ENCODE measurements around the gene TMEM14A.

Gene TMEM14A

DNA sequence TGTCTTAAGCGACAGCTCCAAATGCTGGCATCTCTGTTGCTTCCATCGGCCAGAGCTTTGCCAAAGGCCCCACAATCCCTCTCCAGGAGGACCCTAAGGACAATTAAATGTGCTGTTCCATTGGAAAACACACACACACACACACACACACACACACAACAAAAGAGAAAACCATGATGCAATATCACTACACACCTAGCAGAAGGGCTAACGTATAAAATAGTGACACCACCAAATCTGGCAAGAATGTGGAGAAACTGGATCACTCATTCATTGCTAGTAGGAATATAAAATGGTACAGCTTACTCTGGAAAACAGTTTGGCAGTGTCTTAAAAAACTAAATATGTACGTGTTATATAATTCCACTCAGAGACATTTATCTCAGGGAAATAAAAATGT, 13.0 kb upstream of the TMEM14A start:
- H3K4me3 ChIP-seq (ENCODE audit: low read length) = no peak overlapping the region

DNA sequence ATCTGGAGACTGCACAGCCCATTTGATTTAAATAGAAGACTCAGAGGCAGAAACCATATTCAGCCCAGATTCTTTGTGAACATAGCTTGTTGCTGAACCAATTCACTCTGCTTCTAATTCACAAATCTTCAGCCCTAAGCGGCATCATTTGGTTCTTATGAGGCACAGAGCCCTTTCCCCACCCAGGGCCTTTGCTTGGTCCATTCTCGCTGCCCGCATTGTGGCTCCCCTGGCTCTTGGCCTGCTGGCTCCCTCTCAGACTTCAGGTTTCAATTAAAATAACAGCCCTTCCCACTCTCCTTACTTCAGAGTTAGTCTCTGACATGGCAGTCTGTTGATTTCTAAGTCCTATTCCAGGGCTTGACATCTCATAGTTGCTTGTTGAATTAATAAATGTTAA, 9.4 kb upstream of the TMEM14A start:
- H3K9ac ChIP-seq (ENCODE audit: low read depth, low read length) = no peak overlapping the region
- H3K4me3 ChIP-seq (ENCODE audit: low read length) = no peak overlapping the region
- no peaks in the 10 kb centered on the region for H3K27me3 ChIP-seq (ENCODE audit: control insufficient read depth, insufficient read depth, low read length)
- H3K4me1 ChIP-seq (ENCODE audit: control insufficient read depth, insufficient read depth, low read length) = peaks cover 22% of the 10 kb centered on the region
- H3K9me3 ChIP-seq (replicated peaks; ENCODE audit: low read length) = no peaks in the 10 kb centered on the region
- H3K36me3 ChIP-seq (ENCODE audit: insufficient read depth, low read length) = no peaks in the 10 kb centered on the region
- no peak overlapping the region for H3K4me2 ChIP-seq (ENCODE audit: low read length)

More for the DNA sequence above, 13.0 kb upstream of the TMEM14A start:
- H3K27me3 ChIP-seq (ENCODE audit: control insufficient read depth, insufficient read depth, low read length) = no peaks in the 10 kb centered on the region
- H3K9me3 ChIP-seq (replicated peaks; ENCODE audit: low read length) = no peaks in the 10 kb centered on the region
- no peak overlapping the region for H3K9ac ChIP-seq (ENCODE audit: low read depth, low read length)
- no peaks in the 10 kb centered on the region for H3K36me3 ChIP-seq (ENCODE audit: insufficient read depth, low read length)
- no peak overlapping the region for H3K4me2 ChIP-seq (ENCODE audit: low read length)
- H3K4me1 ChIP-seq (ENCODE audit: control insufficient read depth, insufficient read depth, low read length) = no peaks in the 10 kb centered on the region

DNA sequence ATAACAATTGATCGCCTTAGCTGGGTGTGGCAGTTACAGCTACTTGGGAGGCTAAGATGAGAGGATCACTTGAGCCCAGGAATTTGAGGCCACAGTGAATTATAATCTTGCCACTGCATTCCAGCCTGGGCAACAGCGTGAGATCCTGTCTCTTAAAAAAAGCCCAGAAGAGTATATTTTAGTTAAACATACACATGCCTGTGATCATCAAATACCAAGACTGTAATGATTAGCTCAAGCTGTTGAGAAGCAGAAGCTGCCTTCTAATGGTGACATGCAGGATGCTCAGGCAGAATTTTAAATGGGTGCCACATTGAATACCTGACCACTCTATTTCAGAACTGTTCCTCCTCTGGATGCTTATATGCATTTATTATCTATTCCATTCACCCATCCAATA, 8.9 kb upstream of the TMEM14A start:
- no peak overlapping the region for H3K9ac ChIP-seq (ENCODE audit: low read depth, low read length)
- H3K4me2 ChIP-seq (ENCODE audit: low read length) = no peak overlapping the region
- H3K4me1 ChIP-seq (ENCODE audit: control insufficient read depth, insufficient read depth, low read length) = peaks cover 27% of the 10 kb centered on the region

DNA sequence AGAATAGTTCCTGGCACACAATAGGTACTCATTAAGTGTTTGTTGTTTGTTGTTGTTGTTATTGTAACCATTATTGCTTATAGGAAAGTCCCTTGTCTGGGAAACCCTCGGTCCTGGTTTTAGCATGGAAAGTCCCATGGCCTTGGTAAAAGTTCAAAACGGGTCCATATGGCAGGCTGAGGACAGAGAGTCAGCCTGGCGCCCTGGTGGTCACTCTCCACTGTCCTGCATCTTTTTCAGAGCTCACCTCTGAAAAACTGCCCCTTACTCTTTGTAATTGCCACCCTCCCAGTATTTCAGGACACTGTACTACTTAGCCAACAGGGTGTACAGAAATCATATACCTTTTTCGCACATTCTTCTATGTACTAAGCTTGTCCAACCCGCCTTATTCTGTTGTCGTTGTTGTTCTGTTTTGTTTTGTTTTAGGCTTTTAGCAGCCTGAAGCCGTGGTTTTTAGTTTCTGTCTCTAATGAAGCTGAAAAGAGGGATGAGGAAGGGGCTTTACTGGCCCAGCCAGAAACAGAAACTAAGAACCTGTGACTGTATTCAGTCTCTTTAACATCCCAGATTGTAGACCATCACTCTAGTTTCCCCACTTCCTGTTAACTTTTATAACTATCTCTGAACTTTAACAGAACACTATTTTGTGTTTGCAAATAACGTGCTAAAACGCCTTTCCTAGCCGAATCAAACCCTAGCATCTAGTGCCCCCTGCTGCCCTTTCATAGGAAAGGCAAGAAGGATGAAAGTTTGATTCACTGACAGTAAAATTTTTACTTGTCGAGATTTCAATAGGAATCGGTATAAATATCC, 7.6 kb upstream of the TMEM14A start:
- Histone ChIP-seq H3K36me3 (ENCODE audit: insufficient read depth, low read length) (peaks cover 16% of the 10 kb centered on the region), H3K4me2 (ENCODE audit: low read length) (peak overlapping the region; percentile 94), H3K9me3 (replicated peaks; ENCODE audit: low read length) (no peaks in the 10 kb centered on the region), H3K27me3 (ENCODE audit: control insufficient read depth, insufficient read depth, low read length) (no peaks in the 10 kb centered on the region), H3K4me1 (ENCODE audit: control insufficient read depth, insufficient read depth, low read length) (peaks cover 31% of the 10 kb centered on the region), H3K4me3 (ENCODE audit: low read length) (peak overlapping the region; percentile 88), H3K9ac (ENCODE audit: low read depth, low read length) (peak overlapping the region; percentile 80)

More for the DNA sequence above, 8.9 kb upstream of the TMEM14A start:
- Histone ChIP-seq H3K27me3 (ENCODE audit: control insufficient read depth, insufficient read depth, low read length) (no peaks in the 10 kb centered on the region), H3K9me3 (replicated peaks; ENCODE audit: low read length) (no peaks in the 10 kb centered on the region), H3K36me3 (ENCODE audit: insufficient read depth, low read length) (peaks cover 5% of the 10 kb centered on the region), H3K4me3 (ENCODE audit: low read length) (no peak overlapping the region)

DNA sequence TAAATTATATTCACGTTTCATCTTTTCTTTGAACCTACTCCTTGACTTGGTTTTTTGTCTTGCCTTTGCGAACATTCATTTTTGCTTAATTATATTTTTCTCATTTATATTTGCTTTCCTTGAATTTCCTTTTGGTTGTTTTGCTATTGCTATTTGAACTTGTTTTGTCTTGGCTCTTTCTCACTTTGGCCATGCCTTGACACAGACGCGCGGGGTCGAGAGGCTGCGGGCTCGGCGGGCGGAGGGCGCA, 7.1 kb upstream of the TMEM14A start:
- peak overlapping the region; percentile 88 for H3K4me3 ChIP-seq (ENCODE audit: low read length)
- H3K36me3 ChIP-seq (ENCODE audit: insufficient read depth, low read length) = peaks cover 16% of the 10 kb centered on the region
- H3K4me1 ChIP-seq (ENCODE audit: control insufficient read depth, insufficient read depth, low read length) = peaks cover 31% of the 10 kb centered on the region
- H3K4me2 ChIP-seq (ENCODE audit: low read length) = peak overlapping the region; percentile 94
- H3K9me3 ChIP-seq (replicated peaks; ENCODE audit: low read length) = no peaks in the 10 kb centered on the region
- no peaks in the 10 kb centered on the region for H3K27me3 ChIP-seq (ENCODE audit: control insufficient read depth, insufficient read depth, low read length)
- H3K9ac ChIP-seq (ENCODE audit: low read depth, low read length) = peak overlapping the region; percentile 80

DNA sequence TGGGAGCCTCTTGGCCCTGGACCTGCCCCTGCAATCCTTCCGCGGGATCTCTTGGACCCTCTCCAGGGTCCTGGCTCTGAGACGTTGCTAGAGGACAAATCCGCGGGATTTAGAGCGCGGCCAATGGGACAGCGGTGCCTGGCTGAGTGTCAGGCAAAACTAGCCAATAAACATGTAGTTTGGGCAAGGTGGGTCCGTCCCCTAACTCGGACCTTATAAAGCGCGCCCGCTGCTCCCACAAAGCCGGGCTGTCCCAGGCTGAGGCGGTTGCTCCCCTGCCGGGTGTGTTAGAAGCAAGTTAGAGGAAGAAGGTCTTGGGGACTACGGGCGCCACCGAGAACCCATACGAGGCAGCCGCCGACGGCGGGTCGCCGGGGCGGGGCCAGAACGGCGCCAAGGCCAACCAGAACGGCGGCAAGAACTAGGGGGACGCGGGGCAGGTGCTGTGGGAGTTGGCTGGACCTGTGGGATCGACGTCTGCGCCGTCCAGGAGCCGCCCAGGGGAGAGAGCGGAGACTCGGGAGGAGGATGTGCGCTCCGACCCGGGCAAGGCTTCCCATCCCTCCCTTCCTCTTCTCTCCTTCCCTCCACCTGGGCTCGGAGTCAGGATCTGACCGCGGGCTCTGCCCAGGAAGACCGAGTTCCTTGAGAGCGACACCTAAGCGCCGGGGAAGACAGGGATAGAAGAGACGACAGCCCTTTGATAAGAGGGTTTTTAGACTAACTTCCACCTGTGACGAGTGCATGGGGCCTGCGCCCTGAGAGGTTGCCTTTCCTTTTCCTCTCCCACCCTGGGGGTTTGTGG, 6.5 kb upstream of the TMEM14A start:
- Histone ChIP-seq H3K4me3 (ENCODE audit: low read length) (peak overlapping the region; percentile 88), H3K27me3 (ENCODE audit: control insufficient read depth, insufficient read depth, low read length) (no peaks in the 10 kb centered on the region), H3K36me3 (ENCODE audit: insufficient read depth, low read length) (peaks cover 16% of the 10 kb centered on the region), H3K4me1 (ENCODE audit: control insufficient read depth, insufficient read depth, low read length) (peaks cover 31% of the 10 kb centered on the region), H3K9me3 (replicated peaks; ENCODE audit: low read length) (no peaks in the 10 kb centered on the region), H3K4me2 (ENCODE audit: low read length) (peak overlapping the region; percentile 94), H3K9ac (ENCODE audit: low read depth, low read length) (peak overlapping the region; percentile 80)

DNA sequence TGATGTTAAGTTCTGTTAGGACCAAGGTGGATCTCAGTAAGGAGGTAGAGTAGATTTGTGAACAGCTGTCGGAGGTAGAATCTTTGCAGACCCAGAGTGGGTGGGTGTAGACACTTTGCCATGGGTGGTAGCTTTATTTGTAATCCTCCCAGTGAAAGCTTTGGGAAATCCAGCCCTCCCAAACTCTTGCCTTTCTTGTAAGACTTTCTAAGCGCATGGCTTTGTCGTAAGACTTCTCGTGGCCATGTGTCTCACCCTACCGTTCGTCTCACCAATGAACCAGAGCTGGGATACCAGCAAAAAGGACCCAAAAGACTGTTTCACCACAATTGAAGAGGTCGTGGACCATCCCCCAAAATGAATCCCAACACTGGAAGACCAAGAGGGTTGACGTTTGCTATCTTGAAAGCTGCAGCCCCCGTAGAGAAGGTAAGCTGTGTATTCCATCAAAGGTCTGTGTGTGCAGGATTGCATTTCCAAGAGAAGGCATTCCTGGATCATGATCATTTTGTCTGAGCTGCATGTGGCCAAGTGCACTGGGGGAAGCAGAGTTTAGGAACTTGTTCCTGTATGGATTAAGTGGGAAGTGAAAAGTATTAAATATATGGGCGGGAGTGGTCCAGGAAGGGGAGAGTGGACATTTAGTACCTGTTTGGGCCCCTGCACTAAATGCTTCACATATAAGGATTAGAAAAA, 5.8 kb upstream of the TMEM14A start:
- H3K27me3 ChIP-seq (ENCODE audit: control insufficient read depth, insufficient read depth, low read length) = no peaks in the 10 kb centered on the region
- peaks cover 31% of the 10 kb centered on the region for H3K4me1 ChIP-seq (ENCODE audit: control insufficient read depth, insufficient read depth, low read length)
- H3K9me3 ChIP-seq (replicated peaks; ENCODE audit: low read length) = no peaks in the 10 kb centered on the region
- peaks cover 16% of the 10 kb centered on the region for H3K36me3 ChIP-seq (ENCODE audit: insufficient read depth, low read length)
- peak overlapping the region; percentile 88 for H3K4me3 ChIP-seq (ENCODE audit: low read length)
- H3K9ac ChIP-seq (ENCODE audit: low read depth, low read length) = peak overlapping the region; percentile 80
- H3K4me2 ChIP-seq (ENCODE audit: low read length) = peak overlapping the region; percentile 94

DNA sequence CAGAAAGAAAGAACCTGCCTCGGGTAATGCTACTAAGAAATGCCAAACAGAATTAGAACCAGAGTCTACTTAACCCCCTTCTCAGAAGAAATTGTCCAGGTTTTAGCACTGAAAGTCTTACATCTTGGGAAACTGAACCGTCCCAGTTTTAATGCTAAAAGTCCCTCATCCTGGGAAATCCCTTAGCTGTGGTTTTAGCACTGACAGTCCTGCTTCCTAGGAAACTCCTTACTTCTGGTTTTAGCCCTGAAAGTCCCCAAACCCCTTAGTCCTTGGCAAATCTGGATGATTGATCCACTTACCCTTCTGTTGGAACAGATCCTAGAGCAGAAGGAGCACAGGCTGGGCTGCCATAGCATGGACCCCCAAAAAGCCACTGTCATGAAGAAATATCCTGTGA, 4.8 kb upstream of the TMEM14A start:
- H3K4me2 ChIP-seq (ENCODE audit: low read length) = peak overlapping the region; percentile 94
- peak overlapping the region; percentile 88 for H3K4me3 ChIP-seq (ENCODE audit: low read length)
- no peaks in the 10 kb centered on the region for H3K27me3 ChIP-seq (ENCODE audit: control insufficient read depth, insufficient read depth, low read length)
- no peaks in the 10 kb centered on the region for H3K9me3 ChIP-seq (replicated peaks; ENCODE audit: low read length)
- peaks cover 36% of the 10 kb centered on the region for H3K4me1 ChIP-seq (ENCODE audit: control insufficient read depth, insufficient read depth, low read length)
- peaks cover 16% of the 10 kb centered on the region for H3K36me3 ChIP-seq (ENCODE audit: insufficient read depth, low read length)
- peak overlapping the region; percentile 80 for H3K9ac ChIP-seq (ENCODE audit: low read depth, low read length)

DNA sequence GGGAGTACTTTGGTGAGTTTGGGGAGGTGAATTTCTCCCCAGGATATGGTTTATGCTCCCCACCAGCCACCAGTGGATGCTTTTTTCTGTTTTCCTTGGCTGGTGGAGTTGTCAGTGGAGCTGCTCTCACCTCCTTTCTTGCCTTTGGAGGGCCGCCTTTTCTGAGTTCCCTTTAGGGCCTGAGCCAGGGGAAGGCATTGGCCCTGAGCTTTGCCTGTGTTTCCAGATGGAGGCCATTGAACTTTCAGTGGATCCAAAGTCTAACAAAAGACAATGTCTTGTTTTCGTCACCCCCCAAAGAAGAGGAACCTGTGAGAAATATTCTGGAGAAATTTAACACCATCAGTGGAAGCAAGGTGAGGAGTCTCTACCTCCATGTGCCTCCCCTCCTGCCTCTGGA, 4.4 kb upstream of the TMEM14A start:
- Histone ChIP-seq H3K27me3 (ENCODE audit: control insufficient read depth, insufficient read depth, low read length) (no peaks in the 10 kb centered on the region), H3K4me3 (ENCODE audit: low read length) (peak overlapping the region; percentile 88), H3K9me3 (replicated peaks; ENCODE audit: low read length) (no peaks in the 10 kb centered on the region), H3K9ac (ENCODE audit: low read depth, low read length) (peak overlapping the region; percentile 80), H3K36me3 (ENCODE audit: insufficient read depth, low read length) (peaks cover 16% of the 10 kb centered on the region), H3K4me2 (ENCODE audit: low read length) (peak overlapping the region; percentile 94), H3K4me1 (ENCODE audit: control insufficient read depth, insufficient read depth, low read length) (peaks cover 38% of the 10 kb centered on the region)

DNA sequence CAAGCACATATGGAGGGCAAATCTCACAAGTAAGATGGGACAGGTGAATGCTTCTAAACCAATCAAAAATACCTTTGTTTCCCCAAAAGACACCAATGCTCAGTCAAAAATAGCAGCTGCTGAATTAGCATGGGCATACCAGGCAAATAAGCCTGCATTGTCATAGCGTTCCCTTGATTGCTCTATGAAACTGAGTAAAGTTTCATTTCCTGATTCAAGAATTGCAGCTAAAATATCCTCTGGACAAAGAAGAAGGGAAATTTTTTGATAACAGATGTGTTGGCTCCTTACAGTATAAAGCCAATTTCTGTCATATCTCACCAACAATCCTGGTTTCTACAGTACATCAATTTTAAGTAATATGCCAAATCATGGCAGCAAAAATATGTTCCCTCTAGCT, 3.3 kb upstream of the TMEM14A start:
- peaks cover 46% of the 10 kb centered on the region for H3K4me1 ChIP-seq (ENCODE audit: control insufficient read depth, insufficient read depth, low read length)
- H3K36me3 ChIP-seq (ENCODE audit: insufficient read depth, low read length) = peaks cover 16% of the 10 kb centered on the region
- H3K4me3 ChIP-seq (ENCODE audit: low read length) = peak overlapping the region; percentile 88
- no peaks in the 10 kb centered on the region for H3K27me3 ChIP-seq (ENCODE audit: control insufficient read depth, insufficient read depth, low read length)
- peak overlapping the region; percentile 94 for H3K4me2 ChIP-seq (ENCODE audit: low read length)
- H3K9ac ChIP-seq (ENCODE audit: low read depth, low read length) = no peak overlapping the region
- H3K9me3 ChIP-seq (replicated peaks; ENCODE audit: low read length) = no peaks in the 10 kb centered on the region

DNA sequence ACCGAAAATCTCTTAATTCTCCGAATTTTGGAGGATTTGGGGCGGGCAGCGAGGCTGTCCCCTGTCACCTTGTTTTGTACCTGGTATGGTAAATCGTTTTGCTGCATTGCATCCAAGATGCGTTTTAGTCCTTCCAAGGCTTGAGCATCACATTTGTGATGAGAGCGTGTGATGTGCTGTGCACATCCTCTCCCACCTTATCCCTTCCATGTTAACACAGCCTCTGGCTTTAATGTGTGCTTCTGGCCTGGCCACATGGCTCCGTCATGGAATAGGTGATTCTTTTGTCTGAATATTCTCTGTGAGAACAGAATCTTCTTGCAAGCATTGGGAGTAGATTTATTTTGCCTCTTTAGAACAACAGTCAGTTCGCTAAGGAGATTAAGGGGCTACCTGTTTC, 763 bp downstream of the TMEM14A start:
- Histone ChIP-seq H3K4me3 (ENCODE audit: low read length) (peak overlapping the region; percentile 79), H3K36me3 (ENCODE audit: insufficient read depth, low read length) (peaks cover 14% of the 10 kb centered on the region), H3K9me3 (replicated peaks; ENCODE audit: low read length) (no peaks in the 10 kb centered on the region), H3K9ac (ENCODE audit: low read depth, low read length) (peak overlapping the region; percentile 67), H3K4me2 (ENCODE audit: low read length) (peak overlapping the region; percentile 87), H3K27me3 (ENCODE audit: control insufficient read depth, insufficient read depth, low read length) (no peaks in the 10 kb centered on the region), H3K4me1 (ENCODE audit: control insufficient read depth, insufficient read depth, low read length) (peaks cover 24% of the 10 kb centered on the region)
